GM19395 (cell line): Measurements from ENCODE around the gene BGN.

Experiments used
- ATAC-seq: cut with Tn5 transposase; IDR thresholded peaks from one replicate; pipeline ENCODE4 v1.9.1; 2021; ENCODE audit warnings: mild to moderate bottlenecking, moderate library complexity; ENCODE audit not compliant: unreplicated experiment

BGN gene

DNA sequence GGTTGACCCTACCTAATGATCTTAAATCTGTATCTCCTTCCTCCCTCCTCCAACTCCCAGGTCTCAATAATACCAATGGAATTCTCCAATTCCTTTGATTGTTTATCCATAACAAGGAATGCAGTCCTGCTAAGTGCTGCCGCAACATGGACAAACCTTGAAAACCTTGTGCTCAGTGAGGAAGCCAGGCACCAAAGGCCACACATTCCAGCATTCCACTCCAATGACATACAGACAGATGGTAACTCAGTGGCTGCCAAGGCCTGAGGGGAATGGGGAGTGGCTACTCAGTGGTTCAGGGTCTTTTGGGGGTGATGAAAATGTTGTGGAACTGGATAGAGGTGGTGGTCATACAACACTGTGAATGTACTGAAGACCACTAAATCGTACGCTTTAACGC is 34.8 kb upstream of the BGN start:
- no peak for ATAC-seq

DNA sequence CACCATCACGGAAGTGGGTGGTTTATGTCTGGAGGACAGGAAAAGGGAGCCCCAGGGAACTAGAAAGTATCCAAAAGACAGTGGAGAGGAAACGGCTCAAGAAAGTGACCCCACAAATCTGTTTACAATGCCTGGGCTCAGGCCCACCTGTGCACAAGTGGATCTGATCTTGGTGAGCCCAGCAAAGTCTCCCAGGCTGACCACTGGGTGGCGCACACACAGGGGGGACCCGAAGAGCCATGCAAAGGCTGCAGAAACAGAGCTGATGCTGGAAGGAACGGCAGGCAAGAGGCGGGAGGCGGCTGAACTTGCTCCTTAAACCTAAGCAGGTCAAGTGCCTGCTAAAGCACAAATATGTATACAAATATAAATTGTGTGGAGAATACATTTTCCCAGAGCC is 34.0 kb upstream of the BGN start:
- ATAC-seq, result no peak

DNA sequence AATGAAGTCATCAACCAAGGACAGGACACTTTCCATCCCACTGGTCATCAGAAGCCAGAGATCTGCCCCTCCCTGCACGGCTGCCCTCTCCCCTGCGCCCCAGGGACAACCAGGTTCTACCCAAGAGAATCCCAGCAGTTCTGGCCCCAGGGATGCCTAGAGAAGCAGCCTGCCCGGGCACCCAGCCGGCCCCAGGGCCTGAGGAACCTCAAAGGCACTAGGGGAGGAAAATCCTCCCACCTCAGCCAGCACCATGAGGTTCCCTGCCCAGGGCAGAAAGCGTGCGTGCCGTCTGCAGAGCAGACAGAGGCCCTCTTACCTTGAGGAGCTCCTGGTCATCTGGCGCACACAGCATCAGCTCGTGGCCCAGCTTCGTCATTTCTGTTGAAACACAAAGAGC is 32.5 kb upstream of the BGN start:
- ATAC-seq, result no peak

GRCh38 chrX:153463031-153463430 is 31.7 kb upstream of the BGN start:
- ATAC-seq, result no peak

DNA sequence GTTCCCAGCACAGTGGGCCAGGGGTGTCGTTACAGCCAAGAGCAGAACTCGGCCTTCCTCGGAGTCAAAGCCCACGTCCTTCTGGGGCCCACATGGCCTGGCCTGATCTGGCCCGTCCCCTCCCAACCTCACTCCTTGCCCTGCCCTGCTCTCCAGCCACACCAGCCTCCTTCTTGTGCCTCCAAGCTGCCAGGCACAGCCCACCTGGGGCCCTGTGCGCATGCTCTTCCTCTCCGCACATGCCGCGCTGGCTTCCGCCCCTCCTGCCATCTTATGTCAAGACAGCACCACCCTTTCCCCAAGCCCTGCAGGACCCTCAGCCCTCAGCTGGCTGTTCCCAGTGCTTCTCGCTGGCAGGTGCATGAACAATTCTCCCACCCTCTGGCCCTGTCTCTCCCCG is 31.2 kb upstream of the BGN start:
- ATAC-seq, result no peak

- no peak for ATAC-seq
These were observed 30.7 kb upstream of the BGN start for GRCh38 chrX:153464116-153464515.

DNA sequence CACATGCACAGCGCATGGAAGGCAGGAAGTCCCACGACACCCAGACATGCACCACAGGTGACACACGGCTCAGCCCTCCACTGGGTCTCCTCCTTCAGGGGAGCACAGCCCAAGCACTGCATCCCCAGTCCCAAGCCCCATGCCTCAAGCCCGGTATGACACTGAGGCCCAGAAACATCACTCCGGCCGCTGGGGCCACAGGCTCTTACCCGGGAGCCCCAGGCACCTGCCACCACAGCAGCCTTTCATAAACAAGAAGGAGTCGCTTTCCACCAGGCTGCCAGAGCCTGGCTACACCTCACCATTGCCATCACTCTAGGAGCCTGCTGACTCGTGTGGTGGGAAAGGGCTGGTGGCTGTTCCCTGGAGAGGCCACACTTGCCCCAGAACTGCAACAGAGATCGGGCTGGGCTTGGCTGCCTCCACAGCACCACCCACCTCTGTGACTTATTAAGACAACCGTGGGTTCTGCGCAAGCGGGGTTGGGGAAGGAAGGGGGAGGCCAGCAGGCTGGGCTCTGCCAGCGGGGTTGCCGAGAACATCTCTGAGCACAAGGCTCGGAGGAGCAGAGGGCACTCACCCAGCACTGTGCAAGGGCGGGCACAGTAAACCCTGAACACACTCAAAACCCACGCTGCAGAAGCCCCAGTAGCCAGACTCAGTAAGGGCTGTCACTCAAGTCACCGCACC is 28.9 kb upstream of the BGN start:
- ATAC-seq, result no peak

DNA sequence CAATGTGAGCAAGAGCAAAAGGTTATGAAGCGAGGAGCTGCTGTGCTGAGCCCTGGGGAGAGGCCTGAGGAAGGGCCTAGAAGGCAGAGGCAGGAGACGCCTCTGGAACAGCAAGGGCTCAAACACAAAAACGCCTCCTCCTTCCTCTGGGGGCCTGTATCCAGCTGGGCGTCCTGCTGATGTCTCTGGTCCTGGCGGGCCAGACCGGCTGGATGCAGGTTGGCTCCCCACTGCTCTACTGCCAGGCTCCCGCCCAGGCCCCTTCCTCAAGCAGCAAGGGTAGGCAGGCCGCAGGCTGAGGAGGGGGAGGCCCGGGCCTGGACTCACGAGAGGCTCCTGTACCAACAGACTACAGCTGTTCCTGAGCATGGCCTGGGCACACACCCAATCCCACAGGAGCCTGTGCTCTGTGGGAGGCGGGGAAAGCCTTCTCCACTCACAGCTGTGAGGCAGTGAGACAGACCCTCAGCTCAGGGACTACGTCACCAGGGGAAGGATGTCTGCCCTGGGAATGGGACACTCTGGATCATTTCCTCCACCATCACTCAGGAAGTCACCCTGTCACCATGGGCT is 26.7 kb upstream of the BGN start:
- no peak for ATAC-seq

- ATAC-seq, result peak; percentile 43
These were observed 24.9 kb upstream of the BGN start for GRCh38 chrX:153469811-153470410.

- peak; percentile 84 for ATAC-seq
These were observed 24.1 kb upstream of the BGN start, which contains the start of gene HAUS7 for GRCh38 chrX:153470411-153471363. Gene HAUS7, minus strand, starts transcription at chrX:153470576. Its CDS starts 19 bp downstream, at chrX:153470557.

DNA sequence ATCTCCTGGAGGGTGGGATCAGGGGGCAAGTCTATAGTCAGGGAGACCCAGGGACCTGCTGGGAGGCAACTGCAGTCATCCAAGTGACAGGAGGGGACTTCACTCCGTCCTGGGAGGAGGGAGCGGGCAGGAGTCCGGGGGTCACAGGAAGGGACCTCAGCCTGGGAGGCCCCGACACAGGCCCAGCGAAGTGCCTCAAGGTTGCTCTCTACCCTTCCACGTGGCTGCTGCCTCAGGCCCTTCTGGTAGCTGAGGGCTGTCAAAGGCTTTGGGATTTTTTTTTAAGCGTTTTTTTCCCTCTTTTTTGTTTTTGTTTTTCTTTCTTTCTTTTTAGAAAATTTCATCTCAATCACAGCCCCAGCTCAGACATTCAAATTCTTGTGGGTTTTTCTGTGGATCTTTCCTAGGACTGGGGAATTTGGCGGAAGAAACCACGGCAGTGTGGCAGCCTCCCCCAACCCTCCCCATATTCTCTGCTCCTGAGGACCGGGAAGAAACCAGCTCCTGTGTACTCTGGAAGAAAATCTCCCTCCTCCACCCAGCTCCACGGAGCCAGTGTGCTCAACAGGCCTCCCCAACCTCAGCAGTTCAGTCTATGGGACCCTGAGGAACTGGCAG is 23.0 kb upstream of the BGN start:
- ATAC-seq, result no peak

DNA sequence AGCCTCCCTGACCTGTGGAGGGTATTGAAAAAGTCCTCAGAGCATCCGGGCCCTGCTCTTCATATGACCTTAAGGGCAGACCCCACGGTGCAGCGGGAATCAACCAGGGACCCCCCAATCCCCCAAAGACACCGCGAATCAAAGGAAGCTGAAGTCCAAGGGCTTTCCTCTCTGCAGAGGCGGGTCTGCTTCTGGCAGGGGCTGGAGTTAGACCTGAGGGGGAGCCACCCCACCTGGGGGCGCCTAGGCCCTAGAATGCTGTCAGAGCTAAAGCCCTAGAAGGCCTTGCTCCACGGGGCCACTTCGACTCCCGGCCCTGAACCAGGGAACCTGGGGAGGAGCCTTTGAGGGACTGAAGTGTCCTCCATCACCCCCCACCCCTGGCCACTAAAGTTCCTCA is 21.7 kb upstream of the BGN start:
- no peak for ATAC-seq

- no peak for ATAC-seq
These were observed 20.5 kb upstream of the BGN start for GRCh38 chrX:153474266-153474665.

DNA sequence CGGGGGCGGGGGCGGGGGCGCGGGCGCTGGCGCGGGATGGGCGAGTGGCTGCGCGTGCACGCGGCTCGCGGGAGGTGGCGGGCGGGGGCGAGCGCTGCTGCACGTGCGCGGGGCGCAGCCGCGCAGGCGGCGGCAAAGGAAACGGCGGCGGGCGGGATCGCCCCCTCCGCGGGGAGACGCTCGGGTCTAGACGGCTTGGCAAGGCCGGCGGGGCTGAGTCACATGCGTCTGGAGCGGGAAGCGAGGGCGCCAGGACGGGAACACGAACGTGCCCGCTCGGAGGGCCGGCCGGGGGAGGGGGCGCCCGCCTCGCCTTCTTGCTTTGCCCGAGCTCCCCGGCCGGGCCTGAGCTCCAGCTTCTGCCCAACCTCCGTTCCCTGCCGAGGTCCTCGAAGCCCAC is 20.1 kb upstream of the BGN start:
- no peak for ATAC-seq

DNA sequence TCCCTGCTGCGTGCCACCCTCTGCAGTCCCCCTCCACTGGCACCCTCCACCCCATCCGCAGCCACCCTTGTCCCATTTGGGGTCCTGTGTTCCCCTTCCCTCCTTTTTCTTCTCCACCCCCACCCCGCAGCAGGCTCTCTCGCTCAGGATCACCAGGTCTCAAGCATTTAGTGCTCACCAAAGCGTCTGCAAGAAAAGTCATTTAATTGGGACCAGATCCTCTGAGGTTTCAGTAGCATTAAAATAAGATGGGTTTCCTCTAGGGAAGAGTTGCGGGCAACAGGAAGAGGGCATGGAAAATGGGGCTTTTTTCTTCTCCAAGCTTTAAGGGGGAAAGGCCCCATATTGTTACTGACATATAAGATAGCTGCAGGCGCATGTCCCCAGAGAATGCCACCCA is 19.5 kb upstream of the BGN start:
- no peak for ATAC-seq

- no peak for ATAC-seq
These were observed 19.0 kb upstream of the BGN start for GRCh38 chrX:153475751-153476281.

GRCh38 chrX:153476666-153477363 is 18.0 kb upstream of the BGN start:
- no peak for ATAC-seq

- ATAC-seq, result no peak
These were observed 17.4 kb upstream of the BGN start for GRCh38 chrX:153477364-153477857.

- no peak for ATAC-seq
These were observed 16.9 kb upstream of the BGN start for GRCh38 chrX:153477901-153478300.

- no peak for ATAC-seq
These were observed 16.0 kb upstream of the BGN start for GRCh38 chrX:153478746-153479145.
